Glomerular visceral epithelial cell (primary cell): Measurements from ENCODE around the gene PDGFRB.

Experiments
- DNase-seq: peaks from one replicate; pipeline ENCODE4 v3.0.0-alpha.2; 2016; ENCODE audit errors: extremely low spot score

PDGFRB gene

DNA sequence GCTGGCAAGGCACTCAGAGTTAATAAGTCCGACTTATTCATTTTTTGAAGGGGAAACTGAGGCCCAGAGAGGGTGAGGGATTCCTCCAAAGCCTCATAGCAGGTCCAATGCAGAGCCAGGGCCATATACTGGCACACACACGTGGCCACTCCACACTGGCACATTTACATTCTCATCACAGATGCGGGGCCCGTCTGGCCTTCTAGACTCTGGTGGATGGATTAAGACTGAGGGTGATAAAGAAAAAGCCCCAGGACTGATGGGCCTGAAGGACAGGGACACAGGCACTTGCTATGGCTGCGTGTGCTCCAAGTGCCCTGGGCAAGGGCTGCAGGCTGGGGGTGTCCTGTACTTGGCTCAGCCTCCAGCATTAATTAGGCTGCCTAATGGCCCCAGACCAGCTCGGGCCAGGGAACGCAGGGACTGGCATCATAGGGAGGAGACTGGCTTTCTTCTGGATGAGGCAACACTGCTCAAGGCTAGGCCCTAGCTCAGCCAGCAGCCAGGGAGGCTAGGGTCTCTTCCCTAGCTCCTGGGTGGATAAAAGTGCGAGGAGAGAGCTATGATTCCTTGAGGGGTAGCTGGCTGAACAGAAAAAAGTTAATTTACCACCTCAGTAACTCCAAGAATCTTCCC lies 40.8 kb downstream of the PDGFRB start:
- DNase-seq: no peak

DNA sequence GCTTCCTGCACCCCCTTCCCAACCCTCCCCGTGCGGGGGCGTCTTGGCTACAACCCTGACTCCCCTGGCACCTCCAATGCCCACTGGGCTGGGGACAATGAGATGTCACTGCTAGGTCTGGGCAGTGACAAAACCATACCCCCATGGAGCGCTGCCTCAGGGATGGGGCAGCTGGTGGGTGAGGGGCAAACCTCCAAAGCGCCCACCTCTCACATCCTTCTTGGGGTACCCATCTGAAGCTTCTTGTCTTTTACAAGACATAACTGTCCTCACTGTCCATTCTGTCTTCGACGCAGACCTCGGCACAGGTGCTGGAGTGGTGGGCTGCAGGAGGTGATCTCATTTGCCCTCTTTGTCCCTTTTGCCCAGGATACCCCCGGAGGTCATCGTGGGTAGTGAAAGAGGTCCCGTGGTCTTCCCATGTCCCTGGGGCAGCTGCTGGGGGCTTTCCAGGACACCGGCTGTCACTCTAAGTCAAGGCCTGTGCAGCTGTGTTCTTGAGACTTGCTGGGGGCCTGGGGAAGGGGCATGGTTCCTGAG lies 41.5 kb downstream of the PDGFRB start:
- DNase-seq: no peak

GRCh38 chr5:150113047-150113744 lies 42.4 kb downstream of the PDGFRB start:
- no peak for DNase-seq

- peak; percentile 81 for DNase-seq
Observed at GRCh38 chr5:150112201-150113046, 43.2 kb downstream of the PDGFRB start.

DNA sequence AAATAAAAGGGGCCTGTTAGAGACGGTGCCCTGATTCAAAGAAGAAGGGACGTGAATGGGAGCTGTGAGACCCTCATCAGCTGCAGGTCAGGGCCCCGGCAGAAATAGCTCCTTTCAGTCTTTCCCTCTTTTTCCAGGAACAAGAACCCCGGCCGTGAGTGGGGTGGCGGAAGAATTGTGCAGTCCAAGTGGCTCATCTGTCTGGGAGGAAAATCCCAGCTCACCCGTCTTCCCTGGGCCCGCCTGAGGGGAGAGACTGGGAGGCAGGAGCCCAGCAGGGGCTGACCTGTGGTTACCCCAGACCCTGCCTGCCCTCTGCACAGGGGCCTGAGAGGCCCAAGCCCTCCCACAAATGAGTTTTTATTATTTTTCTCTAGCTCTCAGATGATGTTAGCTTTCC lies 44.5 kb downstream of the PDGFRB start:
- no peak for DNase-seq

DNA sequence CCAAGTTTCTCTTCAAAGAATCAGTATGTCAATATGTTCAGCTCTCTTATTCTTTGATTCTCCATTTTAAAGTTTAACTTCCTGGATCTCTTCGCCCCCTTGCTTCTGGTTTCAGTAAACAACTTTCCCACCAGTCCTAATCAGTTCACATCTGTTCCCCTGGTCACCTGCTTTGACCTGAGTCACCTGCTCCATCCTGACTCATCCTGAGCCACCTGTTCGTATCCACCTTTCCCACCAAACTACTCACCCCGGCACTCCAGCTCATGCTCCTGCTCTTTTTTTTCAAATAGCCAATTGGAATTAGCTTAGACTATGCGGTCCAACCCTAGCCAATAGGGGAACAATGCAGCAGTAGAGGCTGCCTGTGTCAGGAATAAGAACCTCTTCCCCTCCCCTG lies 45.7 kb downstream of the PDGFRB start:
- no peak for DNase-seq

- no peak for DNase-seq
Observed at GRCh38 chr5:150108711-150109514, 46.7 kb downstream of the PDGFRB start.

DNA sequence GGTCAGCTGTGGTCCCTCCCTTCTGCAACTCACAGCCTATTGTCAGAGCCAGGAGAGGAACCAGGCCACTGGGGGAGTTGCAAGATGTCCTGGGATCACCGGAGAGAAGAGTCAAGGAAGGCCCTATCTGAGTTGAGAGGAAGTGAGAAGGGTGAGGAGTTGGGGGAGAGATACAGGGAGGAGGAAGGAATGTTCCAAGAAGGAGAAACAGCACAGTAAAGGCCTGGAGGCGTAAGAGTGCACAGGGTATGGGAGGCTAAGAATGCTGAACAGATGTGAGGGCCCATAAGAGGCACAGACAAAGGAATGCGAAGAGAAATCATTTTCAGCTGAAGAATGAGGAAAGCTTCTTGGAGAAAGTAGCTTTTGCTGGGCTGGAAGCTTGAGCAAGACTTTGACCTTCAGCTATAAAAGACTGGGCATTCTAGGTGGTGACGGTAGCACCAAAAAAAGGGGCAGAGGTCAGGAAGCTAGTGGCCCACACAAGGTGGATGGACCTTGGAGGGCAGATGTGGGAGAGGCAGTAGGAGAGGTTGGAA lies 47.7 kb downstream of the PDGFRB start:
- no peak for DNase-seq

- no peak for DNase-seq
Observed at GRCh38 chr5:150106674-150107426, 48.8 kb downstream of the PDGFRB start.

- DNase-seq: no peak
Observed at GRCh38 chr5:150105928-150106615, 49.6 kb downstream of the PDGFRB start.

- no peak for DNase-seq
Observed at GRCh38 chr5:150104550-150104870, 51.1 kb downstream of the PDGFRB start.

- DNase-seq: no peak
Observed at GRCh38 chr5:150103678-150104549, 51.7 kb downstream of the PDGFRB start.

DNA sequence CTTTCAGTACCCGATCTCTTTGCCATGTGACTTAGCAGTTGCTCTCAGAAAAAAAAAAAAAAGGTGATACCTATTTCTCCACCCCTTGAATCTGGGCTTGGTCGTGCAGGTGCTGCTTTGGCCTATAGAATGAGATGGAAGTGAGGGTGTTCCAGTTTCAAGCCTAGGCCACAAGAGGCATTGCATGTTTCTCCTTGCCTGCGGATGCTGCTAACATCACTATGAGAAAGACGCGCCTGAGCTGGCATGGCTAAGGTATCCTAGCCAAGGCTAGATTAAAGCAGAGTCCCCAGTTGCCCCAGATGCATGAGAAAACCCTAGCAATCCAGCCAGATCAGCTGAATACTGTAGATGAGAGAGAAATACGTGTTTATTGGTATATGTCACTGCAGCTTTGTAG lies 54.6 kb downstream of the PDGFRB start:
- no peak for DNase-seq

DNA sequence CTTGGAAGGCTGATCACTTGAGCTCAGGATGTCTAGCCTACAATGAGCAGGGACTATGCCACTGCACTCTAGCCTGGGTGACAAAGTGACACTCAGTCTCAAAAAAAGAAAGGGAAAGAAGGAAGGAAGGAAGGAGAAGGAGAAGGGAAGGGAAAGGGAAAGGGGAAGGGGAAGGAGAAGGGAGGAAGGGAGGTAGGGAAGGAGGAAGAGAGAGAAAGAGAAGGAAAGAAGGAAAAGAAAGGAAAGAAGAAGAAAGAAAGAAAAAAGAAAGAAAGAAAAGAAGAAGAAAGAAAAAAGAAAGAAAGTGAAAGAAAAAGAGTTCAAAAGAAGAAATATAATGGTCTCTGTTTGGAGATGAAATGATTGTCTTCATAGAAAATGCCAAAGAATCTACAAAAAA lies 58.5 kb downstream of the PDGFRB start:
- no peak for DNase-seq

DNA sequence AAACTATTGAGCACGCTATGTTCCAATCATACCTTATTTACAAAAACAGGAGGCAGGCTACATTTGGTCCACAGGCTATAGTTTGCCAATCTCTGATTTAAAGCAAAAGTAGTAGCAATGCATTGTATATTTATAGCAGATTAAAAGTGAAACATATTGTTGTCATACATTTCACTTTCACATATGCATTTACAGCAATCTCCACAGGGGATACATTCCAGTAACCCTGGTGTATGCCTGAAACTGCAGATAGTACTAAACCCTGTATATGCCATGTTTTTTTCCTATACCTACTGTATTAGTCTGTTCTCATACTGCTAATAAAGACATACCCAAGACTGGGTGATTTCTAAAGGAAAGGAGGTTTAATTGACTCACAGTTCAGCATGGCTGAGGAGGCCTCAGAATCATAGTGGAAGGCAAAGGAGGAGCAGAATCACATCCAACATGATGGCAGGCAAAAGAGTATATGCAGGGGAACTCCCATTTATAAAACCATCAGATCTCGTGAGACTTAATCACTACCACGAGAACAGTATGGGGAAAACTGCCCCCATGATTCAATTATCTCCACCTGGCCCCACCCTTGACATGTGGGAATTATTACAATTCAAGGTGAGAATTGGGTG lies 63.4 kb downstream of the PDGFRB start:
- no peak for DNase-seq

DNA sequence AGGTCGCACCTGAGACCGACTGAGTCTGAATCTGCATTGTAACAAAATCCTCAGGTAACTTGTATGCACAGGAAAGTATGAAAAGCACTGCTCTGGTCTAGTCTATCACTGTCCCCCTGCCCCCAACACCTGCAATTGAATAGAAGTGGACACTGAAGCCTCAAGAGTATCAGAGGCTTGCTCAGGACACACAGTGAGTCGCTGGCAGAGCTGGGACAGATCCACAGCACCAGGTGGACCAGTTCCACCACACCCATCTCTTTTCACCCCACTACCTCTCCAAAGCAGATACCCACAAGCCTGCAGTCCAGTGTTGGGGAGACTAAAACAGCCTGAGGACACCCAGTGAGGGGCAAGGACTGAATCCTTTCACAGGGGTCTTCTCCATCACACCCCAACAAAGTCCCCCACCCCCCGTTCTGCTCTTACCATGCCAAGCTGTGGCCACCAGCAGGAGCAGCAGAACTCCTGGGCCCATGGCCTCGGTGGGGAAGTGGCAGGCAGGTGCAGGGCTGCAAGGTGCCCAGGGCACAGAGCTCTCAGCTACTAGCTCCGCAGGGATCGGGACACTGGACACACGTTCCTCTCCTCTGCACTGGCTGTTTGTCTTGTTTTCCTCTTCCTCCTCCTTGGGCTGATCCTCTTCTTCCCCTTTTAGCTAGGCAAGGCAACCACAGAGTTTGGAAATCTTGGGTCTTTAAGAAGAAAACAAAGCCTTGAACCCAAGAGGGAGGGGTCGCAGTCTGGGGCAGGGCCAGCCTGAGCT lies 69.5 kb downstream of the PDGFRB start, which contains the start of gene CSF1R:
TSS of gene CSF1R (minus strand) at position 605 of the 766 bp plus-strand sequence. CDS start at position 478, 127 bp downstream.
- no peak for DNase-seq

GRCh38 chr5:150085191-150085912 lies 70.3 kb downstream of the PDGFRB start:
- DNase-seq: no peak
